Ishikawa (cell line): ENCODE results near the gene KIAA1614.

ENCODE experiments used
- FOXM1 ChIP-seq: IDR thresholded peaks from 2 replicates; pipeline ENCODE4 v1.6.1; 2012; ENCODE audit warnings: low read depth, borderline replicate concordance
- MAX ChIP-seq: IDR thresholded peaks from 2 replicates; pipeline ENCODE4 v1.6.1; 2012
- TAF1 ChIP-seq: IDR thresholded peaks from 2 replicates; pipeline ENCODE4 v1.6.1; 2012; ENCODE audit warnings: low read depth, mild to moderate bottlenecking
- USF1 ChIP-seq: IDR thresholded peaks from 2 replicates; pipeline ENCODE4 v1.6.1; 2012

DNA sequence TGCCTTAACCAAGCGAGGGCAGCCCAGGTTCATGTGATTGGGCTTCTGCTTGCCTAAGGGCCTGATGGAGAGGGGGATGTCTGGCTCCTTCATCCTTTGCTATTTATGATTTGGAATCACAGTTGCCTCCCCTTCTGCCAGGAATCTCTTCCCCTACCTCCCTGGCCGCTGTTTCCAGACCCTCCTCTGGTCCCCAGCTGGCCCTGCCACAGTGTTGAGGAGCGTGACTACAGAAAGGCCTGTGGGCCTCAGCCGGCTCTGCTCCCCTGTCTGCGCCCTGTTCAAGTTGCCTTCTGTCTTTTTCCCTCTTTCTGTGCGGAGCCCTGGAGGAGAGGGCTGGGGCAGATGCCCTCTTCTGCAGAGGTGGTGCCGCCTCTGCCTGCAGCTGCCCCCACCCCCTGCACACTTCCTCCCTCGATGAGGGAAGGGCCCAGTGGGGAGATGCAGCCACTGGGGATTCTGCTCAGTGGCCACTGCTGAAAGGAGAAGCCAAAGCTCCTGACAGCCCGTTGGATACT lies 6.5 kb downstream of the KIAA1614 start:
- no peak for TF ChIP-seq USF1
- TF ChIP-seq FOXM1 = no peak
- TF ChIP-seq TAF1 = no peak
- no peak for TF ChIP-seq MAX
